Left lobe of liver (tissue), 2 donors: ENCODE measurements around the gene TSC22D3. TPM values are rescaled to one million over a fixed set of nuclear protein-coding genes. Genes with fewer than 3 reads are reported as not detected.
"Not testable (repeated sequence)": the region's sequence is repeated elsewhere in the genome, so short reads cannot be mapped to it uniquely, and the experiment has no call there.

ENCODE experiments used
- ATAC-seq: fragments of 200-7000 bp; cut with Tn5 transposase; one replicate; pipeline ENCODE4 v1.9.1; 2020; ENCODE audit warnings: mild to moderate bottlenecking, moderate library complexity
- DNase-seq: peaks from one replicate; pipeline ENCODE4 v3.0.0-alpha.2; 2020; ENCODE audit warnings: low spot score
- total RNA-seq: library from RNA; stranded (reverse); gene quantifications from one replicate; pipeline ENCODE4 v1.2.1, GENCODE V29; 2021
- donor health status: DM: no; HTN: no; CAD: no; lungs with moderate emphysema.
- donor health status: DM: no; HTN: yes; CAD: no.

TSC22D3 gene
- total RNA-seq, 1 donor from 2014 or later, result 139 TPM

GRCh38 chrX:107713543-107714205 is 61.9 kb downstream of the TSC22D3 start:
- DNase-seq (no peak), ATAC-seq (peak; percentile 4)

- DNase-seq (peak; percentile 50), ATAC-seq (peak; percentile 21)
These were observed 62.4 kb downstream of the TSC22D3 start for GRCh38 chrX:107713203-107713542.

GRCh38 chrX:107712231-107713202 is 63.1 kb downstream of the TSC22D3 start:
- no peak for DNase-seq
- peak; percentile 24 for ATAC-seq

GRCh38 chrX:107711521-107712181 is 63.9 kb downstream of the TSC22D3 start:
- ATAC-seq, result no peak
- no peak for DNase-seq

- no peak for ATAC-seq
- no peak for DNase-seq
These were observed 64.8 kb downstream of the TSC22D3 start for GRCh38 chrX:107710617-107711391.

- ATAC-seq (no peak), DNase-seq (no peak)
These were observed 66.3 kb downstream of the TSC22D3 start for GRCh38 chrX:107709266-107709806.

GRCh38 chrX:107708762-107709161 is 66.8 kb downstream of the TSC22D3 start:
- ATAC-seq (no peak), DNase-seq (no peak)

- ATAC-seq, result no peak
These were observed 67.7 kb downstream of the TSC22D3 start for GRCh38 chrX:107707866-107708265.

GRCh38 chrX:107706309-107706708 is 69.3 kb downstream of the TSC22D3 start:
- ATAC-seq (no peak), DNase-seq (no peak)

More at GRCh38 chrX:107707866-107708265, 67.7 kb downstream of the TSC22D3 start:
- DNase-seq, result no peak

- ATAC-seq (no peak), DNase-seq (no peak)
These were observed 71.0 kb downstream of the TSC22D3 start for GRCh38 chrX:107704587-107704986.

GRCh38 chrX:107704181-107704580 is 71.4 kb downstream of the TSC22D3 start:
- no peak for ATAC-seq
- DNase-seq, result no peak

- DNase-seq (no peak), ATAC-seq (no peak)
These were observed 74.0 kb downstream of the TSC22D3 start for GRCh38 chrX:107701493-107702121.

GRCh38 chrX:107700790-107701189 is 74.8 kb downstream of the TSC22D3 start:
- ATAC-seq (no peak), DNase-seq (no peak)

- peak; percentile 86 for ATAC-seq
- no peak for DNase-seq
These were observed 75.2 kb downstream of the TSC22D3 start for GRCh38 chrX:107700317-107700774.

- DNase-seq (no peak), ATAC-seq (no peak)
These were observed 76.0 kb downstream of the TSC22D3 start for GRCh38 chrX:107699616-107700015.

- ATAC-seq (no peak), DNase-seq (no peak)
These were observed 84.6 kb downstream of the TSC22D3 start for GRCh38 chrX:107691024-107691448.

- ATAC-seq (no peak), DNase-seq (no peak)
These were observed 88.1 kb downstream of the TSC22D3 start for GRCh38 chrX:107687445-107687844.

GRCh38 chrX:107686792-107687191 is 88.8 kb downstream of the TSC22D3 start:
- DNase-seq (no peak), ATAC-seq (no peak)

GRCh38 chrX:107686026-107686425 is 89.6 kb downstream of the TSC22D3 start:
- no peak for ATAC-seq
- no peak for DNase-seq

GRCh38 chrX:107685586-107685985 is 90.0 kb downstream of the TSC22D3 start:
- not testable (repeated sequence) for ATAC-seq, DNase-seq
